H54 (cell line): ENCODE results near the gene ATAD3A.

Experiments used
- DNase-seq: peaks from one replicate; pipeline ENCODE4 v3.0.0; 2011; ENCODE audit warnings: low spot score, mixed read lengths; ENCODE audit not compliant: insufficient read length
- FAIRE-seq: peaks from 3 replicates; lab custom pipeline; 2011; peaks lifted over from hg19 to GRCh38; lab: Jason Lieb, UNC
- POLR2A ChIP-seq: IDR thresholded peaks from 2 replicates; pipeline ENCODE4 v1.6.1; 2011; ENCODE audit warnings: low read depth, mild to moderate bottlenecking, low read length

The ATAD3A gene

DNA sequence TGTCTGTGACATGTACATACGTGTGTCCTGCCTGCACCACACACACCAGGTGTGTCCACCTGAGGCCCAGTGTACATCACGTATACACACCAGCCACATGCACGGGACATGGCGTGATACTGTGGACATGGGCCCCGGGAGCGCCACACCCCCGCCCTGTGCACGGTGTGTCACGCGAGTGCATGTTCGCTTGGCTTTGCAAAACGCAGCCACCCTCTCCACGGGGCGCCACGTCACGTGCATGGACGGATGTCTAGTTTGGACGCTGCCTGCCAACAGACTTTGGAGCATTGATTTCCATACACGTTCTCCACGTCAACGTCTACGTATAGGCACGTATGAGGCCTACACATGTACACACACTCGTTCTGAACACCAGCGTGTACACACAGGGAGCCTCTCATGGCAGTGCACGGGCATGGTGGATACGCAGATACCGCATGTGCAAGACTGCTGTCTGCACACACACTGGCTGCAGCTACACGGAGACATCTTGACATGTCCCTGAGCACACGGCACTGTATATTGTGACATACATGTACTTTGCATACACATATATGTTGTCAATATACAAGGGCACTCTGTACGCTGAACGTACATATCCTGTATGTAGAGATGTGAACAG lies 25.8 kb downstream of the ATAD3A start:
- no peak for DNase-seq
- TF ChIP-seq POLR2A: no peak
- no peak for FAIRE-seq

DNA sequence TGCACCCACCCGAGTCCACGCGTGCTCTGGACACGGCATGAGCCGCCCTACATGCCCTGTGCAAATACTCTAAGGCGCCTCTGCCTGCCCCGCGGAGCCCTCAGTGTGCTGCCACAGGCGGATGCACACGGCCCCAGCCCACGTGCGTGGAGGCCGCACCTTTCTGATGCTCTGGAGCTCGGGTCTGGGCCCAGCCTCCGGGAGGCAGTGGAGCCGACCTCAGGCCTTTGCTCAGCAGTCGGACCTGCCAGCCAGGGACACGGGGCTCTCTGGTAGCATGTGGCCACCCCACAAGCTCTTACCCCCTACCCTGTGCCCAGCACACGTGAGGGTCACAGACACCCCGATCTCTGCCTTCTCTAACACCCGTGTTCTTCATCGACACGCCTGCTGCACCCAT lies 26.4 kb downstream of the ATAD3A start:
- FAIRE-seq (no peak), DNase-seq (no peak)
- TF ChIP-seq POLR2A: no peak

DNA sequence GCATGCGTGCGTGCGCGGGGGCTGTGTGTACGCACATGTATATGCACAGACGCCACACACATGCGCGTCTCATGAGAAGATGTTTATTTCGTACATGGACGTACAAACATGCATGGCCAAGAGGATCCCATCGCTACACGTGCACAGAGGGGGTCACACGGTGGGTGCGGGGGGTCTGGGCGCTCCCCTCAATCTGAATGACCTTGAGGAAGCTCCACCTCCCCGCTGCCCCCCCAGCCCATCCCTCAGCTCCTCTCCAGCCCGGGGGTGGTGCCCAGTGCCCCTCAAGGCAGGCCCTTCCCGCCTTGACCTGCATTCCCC lies 27.0 kb downstream of the ATAD3A start:
- DNase-seq (no peak), FAIRE-seq (no peak)
- TF ChIP-seq POLR2A: no peak

DNA sequence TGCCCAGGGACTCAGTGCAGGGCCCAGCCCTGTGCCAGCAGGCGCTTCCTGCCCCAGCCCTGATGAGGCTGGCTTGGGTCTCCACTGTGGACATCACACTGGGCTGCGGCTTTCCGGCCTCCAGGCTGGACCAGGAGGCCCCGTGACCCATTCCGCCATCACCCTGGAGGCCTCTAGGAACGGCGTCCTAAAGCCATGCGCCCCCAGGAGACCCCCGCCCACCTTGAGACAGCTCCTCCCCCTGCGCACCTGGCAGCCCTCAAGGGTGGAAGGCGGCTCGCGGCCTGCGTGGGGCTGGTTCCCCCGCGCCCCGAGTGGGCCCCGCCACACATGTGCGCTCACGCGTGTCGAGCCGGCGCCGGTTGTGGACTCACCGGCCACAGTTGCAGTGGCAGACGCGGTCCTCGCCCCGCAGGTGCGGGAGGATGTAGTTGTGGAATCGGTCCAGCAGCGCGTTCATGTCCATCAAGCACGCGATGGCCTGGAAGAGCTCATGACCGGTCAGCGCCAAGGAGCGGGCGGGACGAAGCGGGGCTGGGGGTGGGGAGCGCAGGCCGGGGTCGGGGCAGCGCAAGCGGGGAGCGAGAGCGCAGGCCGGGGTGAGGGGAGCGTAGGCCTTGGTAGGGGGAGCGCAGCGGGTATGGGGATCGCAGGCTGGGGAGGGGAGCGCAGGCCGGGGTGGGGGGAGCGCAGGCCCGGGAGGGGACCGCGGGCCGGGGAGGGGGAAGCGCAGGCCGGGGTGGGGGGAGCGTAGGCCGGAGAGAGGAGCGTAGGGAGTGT lies 27.5 kb downstream of the ATAD3A start:
- FAIRE-seq (no peak), DNase-seq (no peak)
- no peak for TF ChIP-seq POLR2A

DNA sequence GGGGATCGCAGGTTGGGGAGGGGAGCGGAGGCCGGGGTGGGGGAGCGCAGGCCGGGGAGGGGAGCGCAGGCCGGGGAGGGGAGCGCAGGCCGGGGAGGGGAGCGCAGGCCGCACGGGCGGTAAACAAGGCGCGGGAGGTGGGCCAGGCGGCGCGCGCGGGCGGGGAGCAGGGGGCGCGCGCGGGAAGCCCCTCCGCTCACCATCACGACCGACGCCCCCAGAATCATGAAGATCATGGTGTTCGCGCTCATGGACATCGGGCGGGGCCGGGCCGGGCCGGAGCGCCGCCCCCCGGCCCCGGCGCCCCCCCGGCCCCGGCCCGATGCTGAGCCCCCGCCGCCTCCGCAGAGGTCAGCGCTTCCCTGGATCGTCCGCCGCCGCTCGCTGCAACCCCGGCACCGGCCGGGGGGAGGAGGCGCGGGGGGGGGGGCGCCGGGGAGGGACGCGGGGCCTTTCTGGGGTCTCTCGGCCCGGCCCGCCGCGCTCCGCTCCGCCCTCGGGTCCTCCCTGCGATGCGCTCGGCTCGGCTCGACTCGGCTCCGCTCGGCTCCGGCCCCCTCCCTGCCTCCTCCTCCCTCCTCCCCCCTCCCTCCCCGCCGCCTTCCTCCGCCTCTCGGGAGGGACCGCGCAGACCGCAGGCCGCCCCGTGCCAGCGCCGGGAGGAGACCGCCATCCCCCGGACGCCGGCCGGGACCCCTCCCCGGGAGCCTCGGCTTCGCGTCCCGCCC lies 28.3 kb downstream of the ATAD3A start, which contains the start of gene TMEM240:
Gene TMEM240 (minus strand): TSS at position 535 of the 728 bp plus-strand sequence. CDS start 278 bp downstream, at position 257.
- TF ChIP-seq POLR2A: no peak
- FAIRE-seq (no peak), DNase-seq (no peak)

DNA sequence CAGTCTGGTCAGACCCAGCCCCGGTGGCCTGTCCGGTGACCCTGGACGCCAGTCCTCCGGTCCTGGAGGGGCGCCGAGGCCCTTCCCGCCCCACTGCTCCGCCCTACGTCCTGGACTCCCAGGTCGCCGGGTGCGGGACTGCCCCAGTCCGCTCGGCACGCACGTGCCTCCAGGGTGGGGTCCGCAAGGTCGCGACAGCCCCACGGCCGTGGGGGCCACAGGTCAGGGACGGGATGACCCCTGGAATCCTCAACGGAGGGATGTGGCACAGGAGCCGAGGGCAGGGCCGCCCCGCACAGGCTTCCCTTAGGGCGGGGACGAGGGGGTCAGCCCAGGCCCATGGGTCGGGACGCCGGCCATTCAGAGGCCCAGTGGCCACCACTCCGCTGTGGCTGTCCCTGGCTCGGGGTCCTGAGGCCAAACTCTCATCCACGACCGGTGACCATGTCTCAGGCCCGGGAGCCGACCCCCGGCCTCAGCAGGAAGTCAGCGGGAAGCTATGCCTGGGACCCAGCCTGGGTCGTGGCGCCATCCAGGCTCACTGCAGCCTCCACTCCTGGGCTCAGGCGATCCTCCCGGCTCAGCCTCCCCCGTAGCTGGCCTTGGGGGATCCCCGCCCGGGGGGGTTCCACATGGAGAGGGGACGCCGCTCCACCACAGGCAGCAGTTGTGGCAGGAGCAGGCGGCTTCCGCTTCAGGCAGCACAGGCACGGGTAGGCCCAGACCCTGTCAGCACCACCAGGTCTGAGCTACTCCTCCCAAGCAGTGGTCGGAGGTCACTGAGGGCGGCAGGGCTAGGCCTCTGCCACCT lies 29.1 kb downstream of the ATAD3A start:
- DNase-seq (no peak), FAIRE-seq (no peak)
- TF ChIP-seq POLR2A: no peak

DNA sequence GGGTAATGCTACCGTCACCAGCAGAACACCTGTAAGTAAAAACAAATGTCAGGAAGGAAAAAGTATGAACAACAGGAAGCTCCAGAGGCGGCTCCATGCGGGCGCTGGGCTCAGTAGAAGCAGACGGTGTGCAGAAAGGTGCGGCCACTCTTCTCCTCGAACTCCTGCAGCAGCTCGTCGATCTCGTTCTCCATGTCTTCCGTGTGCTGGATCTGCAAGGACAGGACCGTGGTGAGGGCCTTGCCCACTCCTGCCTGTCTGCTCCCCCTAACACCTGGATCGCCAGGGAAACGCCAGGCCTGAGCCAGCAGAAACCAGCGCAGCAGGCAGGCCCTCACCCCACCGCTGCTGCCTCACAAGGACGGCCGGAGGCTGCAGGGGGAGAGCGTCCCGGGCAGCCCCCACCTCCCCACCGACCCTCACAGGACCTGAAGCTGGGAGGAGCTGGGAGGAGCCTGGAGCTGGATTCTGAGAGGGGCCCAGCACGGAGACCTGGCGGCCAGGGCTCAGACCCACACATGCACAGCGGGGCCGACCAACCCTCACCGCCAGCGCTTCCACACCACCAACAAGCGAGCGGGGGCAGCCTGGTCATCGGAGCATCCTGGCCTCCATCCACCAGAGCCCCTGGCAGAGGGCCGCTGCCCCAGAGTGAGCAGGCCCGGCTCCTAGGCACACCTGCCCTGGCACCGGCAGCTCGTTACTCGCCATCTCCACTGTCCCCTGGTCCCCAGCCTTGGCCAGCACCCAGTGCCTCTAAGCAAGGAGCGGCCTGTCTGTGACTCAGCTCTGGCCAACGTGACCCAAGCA lies 30.2 kb downstream of the ATAD3A start:
- no peak for DNase-seq
- FAIRE-seq: no peak
- TF ChIP-seq POLR2A: no peak

DNA sequence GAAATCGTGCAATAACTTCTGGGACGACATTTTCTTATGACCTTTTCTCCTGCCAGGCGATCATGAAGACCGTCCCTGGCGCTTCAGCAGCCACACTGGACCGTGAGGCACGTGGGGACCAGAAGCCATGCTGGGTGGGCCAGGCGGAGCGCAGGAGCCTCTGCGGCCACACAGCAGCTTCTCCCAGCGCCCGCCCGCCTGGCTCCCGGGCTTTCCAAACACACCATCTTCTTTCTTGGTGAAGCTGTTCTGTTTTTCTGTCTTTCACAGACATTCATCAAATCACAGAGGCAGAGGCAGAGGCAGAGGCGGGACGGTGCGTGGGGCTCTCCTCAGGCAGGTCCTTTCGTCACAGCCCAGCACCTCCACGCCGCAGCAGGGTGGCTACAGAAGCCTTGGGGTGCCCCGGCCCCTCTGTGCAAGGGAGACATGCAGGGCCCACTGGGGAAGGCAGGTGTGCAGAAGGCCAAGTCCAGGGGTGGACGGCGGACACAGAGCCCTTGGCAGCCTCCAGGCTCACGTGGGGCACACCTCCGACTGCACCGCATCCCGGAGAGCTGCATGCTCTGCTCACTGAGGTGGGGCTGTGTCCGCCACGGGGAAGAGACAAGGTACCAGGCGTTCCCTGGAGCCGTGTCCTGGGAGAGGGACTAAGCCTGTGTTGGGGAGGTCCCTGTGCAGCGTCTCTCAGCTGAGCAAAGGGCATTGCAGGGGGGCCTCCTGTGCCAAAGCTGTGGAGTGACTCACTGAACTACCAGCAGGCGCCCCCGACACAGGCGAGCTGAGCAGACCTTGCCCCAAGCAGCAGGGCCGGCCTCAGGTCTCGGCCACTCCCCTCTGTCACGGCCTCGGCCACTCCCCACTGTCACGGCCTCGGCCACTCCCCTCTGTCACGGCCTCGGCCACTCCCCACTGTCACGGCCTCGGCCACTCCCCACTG lies 31.1 kb downstream of the ATAD3A start:
- DNase-seq (no peak), FAIRE-seq (no peak)
- no peak for TF ChIP-seq POLR2A

DNA sequence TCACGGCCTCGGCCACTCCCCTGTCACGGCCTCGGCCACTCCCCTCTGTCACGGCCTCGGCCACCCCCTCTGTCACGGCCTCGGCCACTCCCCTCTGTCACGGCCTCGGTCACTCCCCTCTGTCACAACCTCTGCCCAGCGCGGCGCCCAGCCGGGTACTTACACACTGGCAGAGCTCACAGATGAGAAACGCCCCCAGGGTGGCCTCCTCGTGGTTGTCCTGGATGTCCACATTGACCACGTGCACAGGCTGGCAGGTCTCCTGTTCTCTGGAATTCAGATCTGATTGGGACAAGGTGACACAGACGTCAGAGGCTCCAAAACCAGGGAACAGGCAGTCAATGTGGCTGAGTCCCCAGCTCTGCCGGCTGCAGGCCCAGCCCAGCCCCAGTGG lies 31.7 kb downstream of the ATAD3A start:
- DNase-seq: no peak
- TF ChIP-seq POLR2A: no peak
- no peak for FAIRE-seq

DNA sequence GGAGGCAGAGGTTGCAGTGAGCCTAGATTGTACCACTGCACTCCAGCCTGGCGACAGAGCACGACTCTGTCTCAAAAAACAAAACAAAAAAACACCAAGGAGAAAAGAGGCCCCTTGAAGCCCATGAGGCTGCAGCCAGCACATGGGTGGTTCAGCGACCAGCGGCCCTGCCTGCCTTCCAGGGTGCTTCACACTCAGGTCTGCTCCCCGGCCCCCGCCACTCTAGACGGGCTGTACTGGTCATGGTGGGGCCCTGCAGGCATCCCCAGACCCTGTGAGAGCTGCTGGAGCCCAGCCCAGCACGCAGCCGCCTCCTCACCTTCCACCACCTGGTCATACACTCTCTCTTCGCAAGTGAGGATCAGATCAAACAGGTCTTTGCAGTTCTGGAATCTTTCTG lies 32.6 kb downstream of the ATAD3A start:
- no peak for TF ChIP-seq POLR2A
- DNase-seq: no peak
- FAIRE-seq: no peak

DNA sequence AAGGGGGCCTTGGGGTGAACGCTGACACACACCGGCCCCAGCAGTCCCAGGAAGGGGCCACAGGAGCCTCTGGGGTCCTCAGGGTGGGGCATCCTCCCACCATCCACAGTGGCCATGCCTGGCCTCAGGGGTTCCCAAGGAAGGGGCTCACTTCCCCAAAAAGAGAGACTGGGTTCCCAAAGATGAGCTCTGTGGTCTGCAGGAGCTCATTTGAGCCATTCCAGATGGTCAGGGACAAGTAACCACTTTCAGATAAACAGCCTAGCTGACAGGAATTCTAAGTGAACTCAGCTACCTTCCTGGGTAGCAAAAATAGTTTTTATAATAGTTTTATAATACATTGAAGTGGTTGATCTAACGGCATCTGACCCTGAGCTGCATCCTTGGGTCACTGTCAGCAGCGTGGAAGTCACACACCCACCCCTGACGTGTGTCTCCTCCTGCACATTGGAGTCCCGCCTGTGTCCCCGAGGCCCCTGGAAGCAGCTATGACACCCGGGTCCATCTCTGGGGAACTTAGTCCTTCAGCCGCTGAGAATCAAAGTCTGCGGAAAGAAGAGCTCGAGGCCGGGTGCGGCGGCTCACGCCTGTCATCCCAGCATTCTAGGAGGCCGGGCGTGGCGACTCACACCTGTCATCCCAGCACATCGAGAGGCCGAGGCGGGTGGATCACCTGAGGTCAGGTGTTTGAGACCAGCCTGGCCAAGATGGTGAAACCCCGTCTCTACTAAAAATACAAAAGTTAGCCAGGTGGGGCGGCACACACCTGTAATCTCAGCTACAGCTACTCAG lies 34.2 kb downstream of the ATAD3A start:
- no peak for FAIRE-seq
- no peak for TF ChIP-seq POLR2A
- DNase-seq: no peak

DNA sequence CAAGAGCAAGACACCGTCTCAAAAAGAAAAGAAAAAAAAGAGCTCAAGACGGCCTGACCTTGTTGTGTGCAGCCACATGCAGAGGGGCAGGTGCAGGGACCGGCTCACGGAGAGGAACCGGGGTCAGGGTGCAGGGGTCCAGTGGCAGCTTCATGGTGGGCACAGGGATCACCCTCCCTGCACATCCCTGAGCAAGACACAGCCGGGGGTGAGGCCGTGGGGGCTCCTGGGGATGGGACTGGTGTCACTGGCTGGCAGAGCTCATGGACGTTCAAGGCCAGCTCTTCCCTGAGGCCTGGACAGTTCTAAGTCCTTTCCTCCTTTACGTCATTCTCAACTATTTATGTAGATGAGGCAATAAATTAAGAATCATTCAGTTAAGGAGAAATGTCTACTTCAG lies 35.0 kb downstream of the ATAD3A start:
- DNase-seq (no peak), FAIRE-seq (no peak)
- no peak for TF ChIP-seq POLR2A
